Activated naive CD4-positive, alpha-beta T cell (primary cell): ENCODE results near the gene NFIC.
"Not testable (repeated sequence)": the region's sequence is repeated elsewhere in the genome, so short reads cannot be mapped to it uniquely, and the experiment has no call there.

Experiments used
- DNase-seq, 4 experiments: peaks; one replicate each; lab custom pipeline; 2025; lab: John Stamatoyannopoulos, UW

NFIC gene

GRCh38 chr19:3492919-3493318, 126.5 kb downstream of the NFIC start:
- no peak for DNase-seq

GRCh38 chr19:3493651-3494050, 127.3 kb downstream of the NFIC start:
- no peak for DNase-seq

DNA sequence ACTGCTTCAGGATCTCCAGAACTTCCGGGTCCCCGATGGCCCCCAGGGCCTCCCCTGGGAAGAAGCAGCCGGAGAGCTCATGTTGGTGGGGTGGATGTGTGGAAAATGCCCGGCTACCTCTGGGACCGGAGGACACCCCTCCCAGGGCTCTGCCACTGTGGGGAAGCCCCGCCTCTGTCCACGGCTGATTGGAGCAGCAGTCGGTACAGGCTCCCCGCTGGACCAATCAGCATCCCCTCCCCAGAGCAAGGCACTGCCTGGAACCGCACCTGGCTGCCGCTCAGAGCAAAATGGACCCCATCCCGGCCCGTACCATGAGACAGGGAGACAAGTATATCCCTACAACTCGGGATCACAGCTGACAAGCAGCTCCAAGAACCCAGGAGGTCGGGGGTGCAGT, 127.7 kb downstream of the NFIC start:
- DNase-seq, result peak in 1 of 4 experiments; percentile 16

DNA sequence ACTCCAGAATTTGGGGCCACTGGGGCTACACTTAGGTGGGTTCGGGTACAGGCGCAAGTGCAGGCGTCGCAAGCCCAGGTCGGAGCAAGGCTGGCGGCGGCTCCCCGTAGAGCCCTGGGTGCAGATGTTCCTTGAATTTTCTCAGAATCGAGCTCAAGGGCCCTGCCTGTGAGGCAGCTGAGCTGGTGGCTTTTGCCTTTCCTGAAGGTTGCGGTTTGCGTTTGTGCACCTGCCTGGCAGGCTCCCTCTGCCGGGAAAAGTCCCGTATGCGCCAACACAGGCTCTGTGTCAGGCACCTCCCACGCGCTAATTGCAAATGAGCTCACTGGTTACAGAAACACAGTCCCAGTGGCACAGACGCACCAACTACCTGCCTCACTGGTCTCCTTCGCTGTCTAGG, 128.2 kb downstream of the NFIC start:
- peak in 1 of 4 experiments; percentile 42 for DNase-seq

DNA sequence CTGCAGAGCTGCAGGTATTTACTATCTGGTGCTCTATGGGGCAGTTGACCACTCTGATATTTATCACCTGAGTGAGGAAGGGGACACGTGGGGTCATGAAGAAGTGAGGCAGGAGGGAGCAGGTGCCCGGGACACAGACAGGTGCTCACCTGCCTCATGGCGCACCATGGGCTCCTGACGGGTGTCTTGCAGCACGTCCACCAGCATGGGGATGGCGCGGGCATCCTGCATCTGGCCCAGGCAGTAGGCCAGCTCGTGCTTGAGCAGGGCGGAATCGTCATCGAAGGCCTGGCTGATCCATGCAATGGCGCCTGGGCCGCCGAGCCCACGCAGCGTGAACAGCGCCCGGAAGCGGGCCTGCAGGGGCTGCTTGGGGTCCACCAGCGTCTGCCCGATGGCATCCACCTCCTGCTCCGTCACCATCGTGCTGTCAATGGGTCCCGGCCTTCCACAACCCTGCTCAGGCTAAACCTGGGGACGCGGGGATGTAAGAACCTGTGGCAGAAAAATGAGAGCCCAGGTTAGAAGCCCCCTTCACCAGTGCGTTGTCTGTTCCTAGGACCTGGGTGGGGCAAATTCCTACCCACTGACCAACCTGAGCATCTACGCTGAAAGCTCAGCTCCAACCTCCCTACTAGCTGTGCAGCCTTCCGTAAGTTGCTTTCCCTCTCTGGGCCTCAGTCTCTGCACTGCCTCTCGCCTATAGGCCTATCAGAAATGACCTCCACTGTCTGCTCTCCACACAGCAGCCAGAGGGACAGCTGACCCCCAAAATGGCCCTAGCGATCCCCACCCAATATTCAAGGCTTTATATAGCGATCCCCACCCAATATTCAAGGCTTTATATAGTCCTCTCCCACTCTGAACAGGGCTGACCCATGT, 130.2 kb downstream of the NFIC start:
- no peak for DNase-seq

GRCh38 chr19:3497757-3498520, 131.6 kb downstream of the NFIC start:
- no peak for DNase-seq

- no peak for DNase-seq
These were observed 133.5 kb downstream of the NFIC start for GRCh38 chr19:3499738-3500428.

DNA sequence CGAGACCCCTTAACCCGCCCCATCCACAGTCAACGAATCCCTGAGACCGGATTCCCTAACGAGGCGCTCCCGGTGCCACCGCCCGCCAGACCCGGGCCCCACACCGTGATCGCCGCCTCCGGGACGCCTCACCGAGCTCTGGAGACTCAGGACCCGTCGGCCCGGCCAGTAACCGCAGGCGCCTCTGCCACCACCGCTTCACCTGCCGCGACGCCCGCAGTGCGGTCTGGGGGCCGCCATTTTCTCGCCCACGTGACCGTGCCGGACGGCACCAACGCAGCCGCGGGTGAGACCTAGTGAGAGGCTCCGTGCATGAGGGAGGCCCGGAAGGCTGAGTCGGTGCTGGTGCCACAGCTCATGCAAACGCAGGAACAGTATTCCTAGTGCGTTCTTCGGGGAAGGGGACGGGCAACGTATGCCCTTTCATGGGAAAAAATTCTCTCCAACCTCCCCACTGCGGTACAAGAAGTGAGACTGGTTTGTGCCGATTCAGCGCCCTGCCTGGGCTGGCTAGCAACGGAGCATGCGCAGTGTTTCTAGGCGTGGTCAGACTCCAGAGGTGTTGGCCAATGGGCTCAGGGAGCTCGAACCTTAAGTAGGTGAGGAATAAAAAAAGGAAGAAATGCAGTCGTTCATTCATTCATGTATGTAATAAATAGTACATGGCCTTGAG, 134.2 kb downstream of the NFIC start, which contains the start of gene DOHH:
DOHH (minus strand) TSS at position 246 of the 673 bp plus-strand sequence. CDS start 3,860 bp downstream, outside the sequence.
- peak; percentile 81 to 93 (median 92) for DNase-seq

GRCh38 chr19:3501780-3502179, 135.4 kb downstream of the NFIC start:
- no peak for DNase-seq

DNA sequence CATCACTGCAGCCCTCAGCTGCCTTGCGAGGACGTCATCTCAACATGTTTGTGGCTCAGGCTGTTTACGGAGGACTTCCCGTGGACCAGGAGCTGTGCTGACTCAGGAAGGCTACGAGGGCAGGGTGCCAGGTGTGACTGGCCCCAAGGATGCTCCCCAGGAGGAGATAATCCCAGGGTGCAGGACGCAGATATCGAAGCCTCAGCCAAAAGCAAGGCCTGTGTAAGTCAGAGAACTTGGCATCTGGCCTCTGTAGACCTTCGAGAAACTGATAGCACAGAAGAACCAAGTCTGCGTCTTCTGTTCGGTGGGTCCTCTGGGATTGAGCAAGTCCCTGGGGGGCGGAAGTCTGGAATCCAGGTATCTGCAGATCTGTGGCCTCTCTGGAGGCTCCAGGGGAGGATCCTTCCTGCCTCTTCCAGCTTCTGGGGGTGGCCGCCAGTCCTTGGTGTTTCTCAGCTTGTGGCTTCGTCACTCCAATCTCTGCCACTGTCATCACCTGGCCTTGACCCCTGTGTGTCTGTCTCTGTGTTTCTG, 136.7 kb downstream of the NFIC start:
- DNase-seq, result no peak

DNA sequence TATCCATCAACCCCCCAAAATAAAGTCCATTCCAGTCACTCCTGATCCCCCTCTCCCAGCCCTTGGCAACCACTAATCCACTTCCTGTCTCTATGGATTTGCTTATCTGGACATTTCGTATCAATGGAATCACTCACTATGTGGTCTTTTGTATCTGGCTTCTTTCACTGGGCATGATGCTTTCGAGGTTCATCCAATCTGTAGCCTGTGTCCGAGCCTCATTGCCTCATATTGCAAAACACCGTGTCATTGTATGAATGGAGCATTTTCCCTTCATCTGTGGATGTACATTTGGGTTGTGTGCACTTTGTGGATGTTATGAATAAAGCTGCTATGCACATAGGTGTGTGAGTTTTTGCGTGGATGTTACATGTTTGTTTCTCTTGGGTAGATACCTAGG, 138.4 kb downstream of the NFIC start:
- DNase-seq, result no peak

DNA sequence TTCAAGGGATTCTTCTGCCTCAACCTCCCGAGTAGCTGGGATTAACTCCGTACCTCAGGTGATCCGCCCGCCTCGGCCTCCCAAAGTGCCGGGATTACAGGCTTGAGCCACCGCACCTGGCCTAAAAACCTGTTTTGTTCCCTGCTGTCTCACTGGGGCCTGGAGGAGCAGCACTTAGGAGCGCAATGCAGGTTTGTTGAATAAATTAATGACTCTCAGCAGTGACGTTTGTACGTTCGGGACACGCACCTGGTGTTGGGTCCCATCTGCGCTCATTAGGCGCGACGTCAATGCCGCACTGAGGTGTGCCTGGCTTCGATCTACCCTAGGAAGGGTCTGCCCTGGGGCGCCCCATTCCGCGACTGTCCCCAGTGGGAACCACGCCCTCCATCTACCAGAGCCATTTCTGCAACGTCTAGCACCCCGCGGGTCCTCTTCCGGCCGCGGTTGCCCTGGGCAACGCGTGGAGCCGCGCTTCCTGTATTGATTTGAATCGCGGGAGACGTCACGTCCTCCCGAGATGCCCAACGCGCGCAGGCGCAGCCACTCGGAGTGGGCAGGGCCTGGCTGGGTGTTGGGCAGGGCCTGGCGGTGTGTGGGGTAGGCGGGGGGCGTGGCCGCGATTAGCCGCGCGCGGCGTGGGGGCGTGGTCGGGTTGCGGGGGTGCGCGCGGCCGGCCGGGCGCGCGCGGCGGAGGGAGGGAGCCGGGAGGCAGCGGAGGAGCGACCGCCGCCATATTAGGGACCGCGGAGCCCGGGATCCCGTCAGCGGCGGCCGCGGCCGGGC, 139.4 kb downstream of the NFIC start, which contains the start of gene FZR1:
FZR1 (plus strand) TSS at position 714 of the 786 bp plus-strand sequence. CDS start 16,679 bp downstream, outside the sequence.
- DNase-seq, result peak; percentile 98 to 99 (median 99)

DNA sequence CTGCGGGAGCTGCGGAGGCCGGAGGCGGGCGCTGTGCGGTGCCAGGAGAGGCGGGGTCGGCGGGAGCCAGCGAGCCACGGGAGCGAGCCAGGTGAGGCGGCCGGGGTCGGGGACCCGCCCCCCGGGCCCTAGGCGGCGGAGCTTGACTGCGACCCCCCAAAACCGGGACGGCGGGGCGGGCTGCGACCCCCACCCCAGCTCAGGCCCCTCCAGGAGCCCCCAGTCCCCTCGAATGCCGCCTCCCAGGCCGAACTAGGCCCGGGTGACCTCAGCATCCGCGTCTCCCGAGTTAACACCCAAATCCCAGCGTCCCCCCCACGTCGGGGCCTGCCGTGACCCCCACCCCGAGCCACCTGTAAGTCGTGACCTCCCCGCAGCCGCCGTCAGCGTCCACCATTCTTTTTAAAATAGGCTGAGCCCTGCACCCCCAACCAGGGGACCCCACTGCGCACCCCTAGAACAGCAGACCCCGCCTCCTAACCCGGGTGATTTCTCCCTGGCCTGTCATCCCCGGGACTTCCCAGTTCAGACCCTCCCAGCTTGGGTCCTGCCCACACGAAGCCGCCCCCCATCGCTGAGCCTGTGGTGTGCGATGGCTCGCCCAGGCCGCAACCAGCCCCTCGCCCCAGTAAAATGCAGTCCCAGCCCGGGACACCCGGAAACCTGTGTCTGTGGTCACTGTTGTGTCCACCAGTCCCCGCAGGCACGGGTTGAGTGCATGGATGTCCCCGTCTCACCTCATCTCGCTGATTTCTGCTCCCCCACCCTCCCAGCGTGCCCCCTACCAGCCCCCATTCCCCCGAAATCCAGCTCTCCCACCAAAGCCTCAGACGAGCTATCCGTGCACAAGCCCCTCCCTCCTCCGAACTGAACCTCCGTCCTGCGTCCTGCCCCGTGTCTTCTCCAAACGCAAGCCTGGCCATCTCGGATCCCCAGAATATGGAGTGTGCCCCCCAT, 140.3 kb downstream of the NFIC start:
- DNase-seq, result peak in 1 of 4 experiments; percentile 9

GRCh38 chr19:3507371-3508120, 141.2 kb downstream of the NFIC start:
- DNase-seq, result peak in 1 of 4 experiments; percentile 35

DNA sequence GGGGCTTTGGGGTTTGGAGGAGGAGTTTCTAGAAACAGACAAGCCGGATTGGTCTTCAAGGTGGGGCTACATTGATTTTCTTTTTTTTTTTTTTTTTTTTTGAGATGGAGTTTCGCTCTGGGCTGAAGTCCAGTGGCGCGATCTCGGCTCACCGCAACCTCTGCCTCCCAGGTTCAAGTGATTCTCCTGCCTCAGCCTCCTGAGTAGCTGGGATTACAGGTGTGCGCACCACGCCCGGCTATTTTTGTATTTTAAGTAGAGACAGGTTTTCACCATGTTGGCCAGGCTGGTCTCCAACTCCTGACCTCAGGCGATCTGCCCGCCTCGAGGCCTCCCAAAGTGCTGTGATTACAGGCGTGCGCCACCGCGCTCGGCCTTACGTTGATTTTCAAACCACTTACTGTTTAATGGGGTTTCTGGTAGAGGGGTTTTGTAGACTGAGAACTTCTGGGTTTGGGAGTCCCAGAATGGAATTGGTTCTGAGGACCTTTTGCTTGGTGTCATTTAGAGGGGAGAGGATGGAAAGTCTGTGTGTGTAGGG, 141.8 kb downstream of the NFIC start:
- not testable (repeated sequence) for DNase-seq

DNA sequence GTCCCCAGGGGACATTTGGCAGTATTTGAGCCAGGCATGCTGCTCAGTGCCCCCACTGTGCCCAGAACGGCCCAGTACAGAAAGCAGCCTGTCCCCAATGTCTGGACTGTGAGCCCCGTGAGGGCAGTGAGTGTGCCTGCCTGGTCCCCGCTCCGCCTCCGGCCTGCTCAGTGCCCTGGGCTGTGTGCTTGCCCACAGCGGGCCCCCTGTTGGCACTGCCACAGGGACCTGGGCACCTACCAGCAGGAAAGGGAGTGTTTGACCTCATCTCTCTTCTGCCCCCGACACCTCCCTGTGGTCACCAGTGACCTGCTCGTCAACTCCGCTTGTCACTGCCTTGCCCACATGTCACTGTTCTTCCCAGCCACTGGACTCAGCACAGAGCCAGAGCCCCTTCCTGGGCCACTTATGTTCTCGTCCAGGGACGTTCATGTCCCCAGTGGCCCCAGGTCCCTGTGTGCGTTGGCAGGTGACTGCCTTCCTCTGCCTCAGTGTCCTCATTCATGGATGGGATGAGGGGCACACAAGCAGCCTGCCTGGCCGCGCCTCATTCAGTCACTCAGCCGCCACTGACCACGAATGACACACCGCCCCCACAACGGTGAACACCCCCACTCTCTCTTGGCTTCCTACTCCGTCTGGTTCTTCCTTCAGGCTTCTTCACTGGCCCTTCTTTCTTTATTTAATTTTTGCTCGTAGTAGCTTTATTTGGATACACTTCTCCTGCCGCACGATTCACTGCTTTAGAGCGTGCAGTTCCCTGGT, 142.6 kb downstream of the NFIC start:
- DNase-seq, result no peak

DNA sequence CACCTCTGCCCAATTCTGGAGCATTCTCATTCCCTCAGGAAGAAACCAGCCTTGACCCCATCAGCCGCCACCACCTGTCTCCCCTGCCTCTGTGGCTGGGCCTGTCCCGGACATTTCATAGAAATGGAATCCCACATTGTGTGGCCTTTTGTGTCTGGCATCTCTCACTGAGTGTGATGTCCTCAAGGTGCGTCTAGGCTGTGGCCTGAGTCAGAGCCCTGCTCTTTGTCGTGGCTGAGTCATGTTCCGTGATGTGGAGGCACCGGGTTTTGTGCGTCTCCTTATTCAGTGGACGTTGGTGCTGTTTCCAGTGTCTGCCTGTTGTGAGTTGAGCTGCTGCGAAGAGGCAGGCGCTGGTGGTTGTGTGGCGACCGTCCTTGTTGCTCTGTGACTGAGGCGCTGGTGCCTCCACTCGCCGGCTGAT, 143.2 kb downstream of the NFIC start:
- no peak for DNase-seq
